Middle frontal gyrus (tissue), 1 donor: ENCODE measurements around the gene COL5A2.

ENCODE experiments used
- DNase-seq: peaks from one replicate; pipeline ENCODE4 v3.0.0-alpha.2; 2015; ENCODE audit warnings: low spot score; ENCODE audit errors: extremely low spot score

Gene COL5A2

GRCh38 chr2:189179570-189179950 is at the start of gene COL5A2:
Gene COL5A2, minus strand, starts transcription at chr2:189179761. Its CDS starts 157 bp downstream, at chr2:189179604.
- no peak for DNase-seq

DNA sequence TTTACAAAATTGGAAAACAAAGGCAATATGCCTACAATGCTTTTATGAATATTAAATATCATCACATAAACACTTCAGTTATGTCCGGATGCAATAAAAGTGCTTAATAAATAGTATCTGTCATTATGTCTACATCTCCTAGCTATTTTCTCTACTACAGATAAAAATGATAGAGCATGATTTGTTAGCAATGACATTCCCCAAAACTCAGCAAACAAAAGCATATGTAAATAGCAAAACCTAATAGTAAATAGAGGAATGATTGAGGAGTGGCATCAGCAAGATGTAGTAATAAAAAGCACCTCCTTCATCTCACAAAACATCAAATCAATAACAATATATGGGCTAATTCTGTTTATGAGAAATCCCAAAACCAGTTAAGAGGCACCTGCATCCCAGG is 46.5 kb upstream of the COL5A2 start:
- no peak for DNase-seq

- DNase-seq, result no peak
Observed at GRCh38 chr2:189225032-189225431, 45.5 kb upstream of the COL5A2 start.

DNA sequence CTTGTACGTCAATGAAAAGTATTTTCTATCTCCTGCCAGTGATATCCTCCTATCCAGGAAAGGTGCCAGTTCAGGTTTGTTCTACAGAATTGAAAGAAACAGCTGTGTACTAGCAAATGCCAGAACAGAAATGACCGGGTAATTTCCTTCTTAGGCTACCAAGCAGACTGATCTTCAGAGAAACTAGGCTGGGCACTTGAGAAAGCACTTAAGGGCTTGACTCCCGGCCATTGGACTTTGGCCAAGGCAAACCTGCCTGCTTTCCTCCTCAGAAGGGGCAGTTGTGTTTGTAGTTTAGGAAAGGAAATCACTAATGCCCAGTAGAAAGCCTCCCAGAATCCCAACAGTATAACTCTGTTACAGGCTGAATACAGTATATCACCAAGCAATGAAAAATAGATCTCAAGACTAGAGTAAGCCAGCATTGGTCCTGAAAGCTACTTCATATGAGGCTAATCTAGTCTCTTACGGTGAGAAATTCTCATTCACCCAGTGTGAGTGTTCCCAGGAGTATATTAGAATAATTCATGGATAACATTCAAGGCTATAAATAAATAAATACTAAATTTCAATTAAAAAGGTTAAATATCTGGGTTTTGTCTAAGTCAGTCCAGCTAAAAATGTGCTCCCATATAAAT is 43.0 kb upstream of the COL5A2 start:
- DNase-seq, result no peak

DNA sequence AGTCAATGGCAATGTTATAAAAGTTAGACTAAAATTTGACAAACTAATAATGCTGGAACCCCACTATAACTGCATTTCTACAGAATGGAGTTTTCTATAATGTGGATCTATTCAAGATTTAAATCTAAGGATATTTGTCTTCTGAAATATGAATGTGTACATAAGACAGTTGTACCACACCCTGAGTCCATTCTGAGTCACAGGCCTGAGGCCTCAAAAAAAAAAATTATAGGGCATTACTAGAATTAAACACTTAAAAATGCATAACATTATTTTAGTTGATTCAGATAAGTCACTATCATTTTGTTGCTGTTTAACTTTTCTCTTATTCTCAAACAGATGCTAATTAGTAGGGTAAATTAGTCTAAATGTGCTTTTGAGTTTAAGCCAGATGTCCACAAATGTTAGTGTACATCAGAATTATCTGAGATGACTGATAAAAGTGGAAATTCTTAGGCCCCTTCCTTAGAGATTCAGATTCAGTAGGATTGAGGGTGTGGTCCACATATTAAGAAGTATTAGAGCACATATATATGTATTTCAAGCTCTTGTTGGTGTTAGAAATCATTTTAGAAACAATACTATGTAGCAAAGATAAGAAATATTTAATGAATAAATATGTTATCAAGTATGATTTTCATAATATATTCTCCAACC is 42.4 kb upstream of the COL5A2 start:
- DNase-seq, result no peak

DNA sequence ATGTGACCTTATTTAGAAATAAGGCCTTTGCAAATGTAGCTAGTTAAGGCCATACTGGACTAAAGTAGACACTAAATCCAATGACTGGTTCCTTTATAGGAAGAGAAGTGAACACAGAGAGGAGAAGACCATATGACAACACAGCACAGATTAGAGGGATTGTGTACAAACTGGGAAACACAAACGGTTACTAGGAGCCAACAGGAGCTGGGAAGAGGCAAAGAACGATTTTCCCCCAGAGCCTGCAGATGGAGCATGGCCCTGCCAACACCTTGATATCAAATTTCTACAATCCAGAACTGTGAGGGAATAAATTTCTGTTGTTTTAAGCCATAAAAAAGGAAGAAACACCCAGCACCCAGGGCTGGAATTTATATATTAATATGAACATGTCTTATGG is 38.7 kb upstream of the COL5A2 start:
- DNase-seq, result no peak

DNA sequence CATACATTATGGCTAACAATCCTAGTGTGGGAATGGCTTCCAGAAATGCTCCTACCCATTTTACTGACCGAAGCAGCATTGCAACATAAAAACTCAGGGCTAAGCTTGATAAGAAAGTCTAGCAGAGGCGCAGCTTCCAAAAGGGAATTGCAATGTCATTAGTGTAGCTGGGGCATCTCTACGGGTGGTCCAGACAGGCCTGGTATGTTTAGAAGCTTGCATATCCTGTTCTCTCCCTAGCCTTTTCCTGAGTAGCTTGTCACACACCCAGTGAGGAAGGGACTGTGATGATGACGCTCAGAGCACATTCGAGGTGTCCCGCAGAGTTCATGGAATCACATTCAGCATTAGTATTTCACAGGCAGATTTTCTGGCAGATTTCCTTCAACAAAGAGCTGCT is 38.0 kb upstream of the COL5A2 start:
- no peak for DNase-seq

- no peak for DNase-seq
Observed at GRCh38 chr2:189217051-189217450, 37.5 kb upstream of the COL5A2 start.

DNA sequence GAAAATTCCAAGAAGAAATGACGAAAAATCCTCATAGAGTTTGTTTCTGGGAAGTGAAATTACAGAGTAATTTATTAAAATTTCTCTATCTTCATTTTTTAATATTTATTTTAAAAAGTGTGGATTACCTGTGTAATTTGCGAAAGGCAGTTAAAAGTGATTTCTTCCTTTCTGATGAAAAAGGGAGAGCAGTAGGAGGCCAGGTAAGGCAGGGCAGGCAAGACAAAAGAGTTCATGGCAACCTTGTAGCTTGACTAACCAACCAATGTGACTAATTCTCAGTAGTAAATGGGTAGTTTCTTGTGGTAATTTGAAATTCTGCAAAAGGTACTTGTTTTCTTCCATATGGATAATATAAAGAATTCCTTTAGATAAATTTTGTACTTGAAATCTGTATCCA is 34.9 kb upstream of the COL5A2 start:
- no peak for DNase-seq

DNA sequence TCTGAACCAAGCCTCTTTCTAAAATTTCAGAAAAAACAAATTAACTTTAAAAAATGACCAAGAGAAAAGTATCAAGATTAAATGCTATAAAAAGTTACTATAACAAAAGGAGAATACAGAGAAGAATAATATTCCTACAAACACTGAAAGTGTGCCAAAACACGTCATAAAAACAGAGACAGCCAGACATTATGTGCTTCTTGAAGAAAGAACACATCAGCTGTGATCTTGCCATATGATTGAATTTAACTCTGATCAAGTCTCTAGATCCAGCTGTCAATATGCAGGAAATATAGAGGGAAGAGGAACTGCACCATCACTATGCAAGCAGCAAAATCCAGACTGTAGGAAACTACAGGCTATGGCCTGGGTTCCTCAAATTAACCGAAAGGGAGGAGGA is 33.7 kb upstream of the COL5A2 start:
- DNase-seq, result no peak

DNA sequence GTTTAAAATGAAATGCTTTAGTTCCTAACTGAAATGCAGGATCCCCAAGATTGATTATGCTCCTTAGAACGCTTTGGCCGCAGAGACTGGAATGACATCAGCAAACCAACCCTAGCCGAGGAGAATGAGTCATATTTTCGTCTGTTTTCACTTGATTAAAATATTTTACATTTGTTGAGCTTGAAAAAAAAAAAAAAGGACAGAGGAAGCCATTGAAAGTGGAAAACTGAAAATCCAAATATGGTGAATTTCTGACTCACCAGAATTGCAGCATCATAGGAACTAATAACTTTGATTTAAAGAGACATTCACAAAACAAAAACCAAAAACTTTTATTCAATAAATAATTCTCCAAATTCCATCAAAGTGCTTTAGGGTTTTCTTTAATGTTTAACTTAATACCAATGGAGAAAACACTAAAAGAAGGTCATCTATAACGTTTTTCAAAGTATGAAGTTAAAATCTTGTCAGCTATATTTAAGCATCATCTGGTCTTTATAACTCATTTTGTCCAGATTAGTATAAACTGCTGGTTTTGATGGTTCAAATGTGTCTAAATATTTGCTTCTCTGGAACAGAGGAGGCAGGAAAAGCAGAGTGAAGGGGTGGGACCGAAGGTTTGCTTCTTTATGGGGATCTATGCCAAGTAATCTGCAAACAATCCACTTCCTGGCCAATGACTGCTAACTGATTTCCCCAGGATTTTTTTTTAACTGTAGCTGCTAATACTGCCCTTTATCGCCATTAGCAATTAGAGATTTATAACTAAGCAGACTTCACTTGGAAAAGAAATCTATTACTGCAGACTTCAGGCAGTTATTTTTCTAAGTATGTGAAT is 30.9 kb upstream of the COL5A2 start:
- peak; percentile 27 for DNase-seq

- no peak for DNase-seq
Observed at GRCh38 chr2:189208254-189208653, 28.7 kb upstream of the COL5A2 start.

DNA sequence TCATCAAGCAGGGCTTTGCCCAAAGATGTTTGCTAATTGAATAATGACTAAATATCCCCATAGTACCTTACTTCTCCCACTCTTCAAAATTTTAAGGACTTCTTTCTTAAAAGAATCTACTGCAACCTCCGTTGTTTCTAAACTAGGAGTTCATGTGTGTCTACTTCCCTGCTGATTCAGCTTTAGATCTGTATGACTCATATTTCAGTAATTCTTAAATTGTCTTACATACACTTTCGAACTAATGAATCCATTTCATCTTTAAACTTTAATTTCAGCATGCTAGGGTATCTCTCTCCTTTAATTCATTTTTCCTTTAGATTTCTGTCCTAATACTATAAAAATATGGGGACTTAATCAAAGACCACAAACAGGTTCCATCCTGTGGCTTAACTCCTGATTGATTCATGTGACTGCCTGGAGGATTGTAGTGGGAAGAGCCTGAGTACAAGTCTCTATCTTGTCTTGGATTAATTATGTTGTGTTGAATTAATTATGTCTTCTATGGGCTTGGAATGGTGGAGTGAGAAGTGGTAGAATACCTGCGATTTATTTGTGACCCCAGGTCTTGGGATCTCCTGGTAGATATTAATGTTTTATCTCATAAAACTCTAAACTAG is 24.9 kb upstream of the COL5A2 start:
- no peak for DNase-seq

DNA sequence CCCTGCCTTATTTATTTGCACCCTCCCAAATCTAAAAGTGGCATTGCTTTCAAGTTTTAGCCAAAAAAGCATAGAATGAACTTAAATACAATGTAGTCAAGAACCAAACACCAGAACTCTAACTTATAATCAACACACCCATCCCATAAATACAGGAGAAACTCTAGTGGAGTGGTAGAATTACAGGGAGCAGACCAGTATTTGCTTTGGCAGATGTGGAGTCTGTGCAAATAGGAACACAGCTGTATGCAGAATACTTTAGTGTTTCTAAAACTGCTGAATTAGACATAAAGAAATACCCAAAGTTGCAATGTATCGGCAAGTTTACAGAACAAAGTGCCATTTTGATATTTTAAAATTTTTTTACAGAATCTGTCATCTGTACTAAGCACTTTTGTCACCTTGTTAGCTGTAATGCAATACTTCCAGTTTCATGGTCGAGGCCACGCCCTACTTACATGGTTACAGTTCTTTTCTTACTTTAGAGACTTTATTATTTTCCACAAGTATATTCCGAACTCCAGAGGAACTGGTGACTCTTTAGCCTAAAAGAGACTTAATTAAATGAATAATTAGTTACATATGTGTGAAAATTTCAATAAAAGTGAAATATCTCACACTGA is 23.7 kb upstream of the COL5A2 start:
- DNase-seq, result no peak

DNA sequence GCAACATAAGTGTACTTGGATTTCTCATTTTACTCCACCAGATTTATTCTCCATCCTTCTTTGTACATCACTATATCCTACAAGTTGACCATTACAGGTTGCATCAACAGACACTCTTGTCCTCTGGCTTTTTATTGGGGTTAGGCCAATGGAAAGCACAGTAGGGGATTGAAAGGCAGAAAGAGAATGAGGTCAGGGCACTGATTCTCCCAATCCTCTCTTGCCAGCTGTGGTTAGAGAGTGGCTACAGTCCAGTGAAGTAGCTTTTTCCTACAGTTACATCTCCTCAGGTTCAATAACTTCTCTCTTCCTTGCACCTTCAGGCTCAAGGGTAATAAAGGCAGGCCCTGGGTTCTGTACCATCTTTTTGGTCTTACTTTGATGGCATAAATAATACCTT is 20.2 kb upstream of the COL5A2 start:
- DNase-seq, result no peak

DNA sequence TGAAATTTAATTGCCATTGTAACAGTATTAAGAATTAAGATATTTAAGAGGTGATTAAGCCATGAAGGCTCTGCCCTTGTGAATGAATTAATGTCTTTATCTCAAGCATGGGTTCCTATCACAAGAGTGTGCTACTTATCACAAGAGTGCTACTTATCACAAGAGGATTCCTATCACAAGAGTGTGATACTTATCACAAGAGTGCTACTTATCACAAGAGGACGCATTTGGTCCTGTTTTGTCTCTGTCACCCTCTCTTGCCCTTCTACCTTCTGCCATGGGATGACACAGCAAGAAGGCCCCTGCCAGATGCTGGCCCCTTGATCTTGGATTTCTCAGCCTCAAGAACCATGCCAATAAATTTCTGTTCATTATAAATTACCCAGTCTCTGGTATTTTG is 13.2 kb upstream of the COL5A2 start:
- no peak for DNase-seq

GRCh38 chr2:189191766-189192165 is 12.2 kb upstream of the COL5A2 start:
- no peak for DNase-seq

GRCh38 chr2:189190685-189191084 is 11.1 kb upstream of the COL5A2 start:
- no peak for DNase-seq

- no peak for DNase-seq
Observed at GRCh38 chr2:189188115-189188805, 8.7 kb upstream of the COL5A2 start.

GRCh38 chr2:189183170-189183569 is 3.6 kb upstream of the COL5A2 start:
- DNase-seq, result no peak

DNA sequence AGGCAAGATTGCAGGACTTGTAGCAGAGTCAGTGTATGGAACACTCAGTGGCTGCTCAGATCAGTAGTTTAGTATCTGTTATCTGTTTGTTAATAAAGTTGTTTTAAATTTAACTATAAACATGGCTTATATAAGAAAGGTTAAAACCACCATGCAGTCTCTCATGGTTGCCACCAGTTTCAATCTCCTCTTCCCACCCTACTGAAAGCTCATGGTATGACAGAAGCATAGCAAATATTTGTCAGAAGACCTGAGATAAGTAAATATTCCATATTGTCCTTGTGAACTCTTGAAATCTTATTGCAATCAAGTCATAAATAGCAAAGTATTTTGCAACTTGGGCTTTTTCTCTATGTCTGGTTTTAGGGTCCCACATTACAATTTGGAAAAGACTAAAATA is 2.1 kb upstream of the COL5A2 start:
- no peak for DNase-seq
